GM12891 (cell line): ENCODE measurements around the gene SLC38A3.

Experiments
- PAX5 ChIP-seq: IDR thresholded peaks from 2 replicates; pipeline ENCODE4 v1.6.1; 2011; ENCODE audit warnings: low read length, moderate library complexity, mild to moderate bottlenecking; ENCODE audit not compliant: insufficient read depth, severe bottlenecking
- POLR2A ChIP-seq: IDR thresholded peaks from 2 replicates; pipeline ENCODE4 v1.6.1; 2011; ENCODE audit warnings: low read depth, low read length, control low read depth
- POLR2AphosphoS5 ChIP-seq: IDR thresholded peaks from 2 replicates; pipeline ENCODE4 v1.6.1; 2011; ENCODE audit warnings: low read depth, low read length, control low read depth

DNA sequence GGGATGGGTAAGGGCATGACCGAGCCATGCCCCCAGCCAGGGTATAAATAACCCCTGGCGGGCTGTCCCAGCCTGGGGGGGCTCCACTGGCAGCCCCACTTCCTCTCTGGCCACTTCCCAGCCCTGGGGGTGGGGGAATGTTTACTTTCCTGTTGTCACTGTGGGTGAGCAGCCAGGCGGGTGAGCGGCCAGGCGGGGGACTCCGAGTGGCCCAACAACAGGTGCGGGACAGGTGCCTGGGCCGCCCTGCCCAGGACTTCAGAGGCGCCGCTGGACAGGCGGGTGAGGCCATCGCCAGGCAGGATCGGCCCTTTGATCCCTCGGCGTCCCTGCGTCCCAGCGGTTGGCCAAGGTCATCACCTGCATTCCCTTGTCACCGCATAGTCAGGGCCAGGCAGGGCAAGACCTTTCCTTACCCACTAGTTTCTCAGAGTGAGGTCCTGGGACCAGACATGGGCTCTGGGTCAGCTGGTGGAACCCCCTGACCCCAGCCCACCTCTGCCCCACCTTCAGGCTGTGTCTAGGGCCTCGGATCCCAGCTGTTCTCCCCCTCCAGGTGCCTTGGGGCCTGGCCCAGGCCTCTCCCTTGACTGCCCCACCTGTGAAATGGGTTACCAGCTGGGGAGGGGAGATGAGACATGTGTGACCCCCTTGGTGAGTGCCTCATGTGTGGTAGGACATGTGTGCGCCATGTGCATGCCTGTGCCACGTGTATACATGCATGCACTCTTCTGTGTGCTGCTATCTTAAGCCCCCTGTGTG, 33.4 kb upstream of the SLC38A3 start:
- TF ChIP-seq POLR2A (no peak), POLR2AphosphoS5 (no peak), PAX5 (no peak)
